SU-DHL-6 (cell line): ENCODE data around the gene GRPEL1.

Experiments
- EZH2phosphoT487 ChIP-seq: fragments of 200-600 bp; sonication (generic), shearing (Covaris generic); conservative IDR thresholded peaks from 2 replicates; pipeline ENCODE4 v1.6.1; 2018; ENCODE audit warnings: mild to moderate bottlenecking, antibody characterized with exemption, low read length, moderate library complexity, mixed read lengths
- TF ChIP-seq, protein P1 (sequence below): fragments of 200-600 bp; sonication (generic); IDR thresholded peaks from one replicate; pipeline ENCODE4 v1.5.1; 2017; ENCODE audit warnings: antibody characterized with exemption, mild to moderate bottlenecking, low read length, moderate library complexity; ENCODE audit not compliant: insufficient read depth, poor library complexity, severe bottlenecking

GRCh38 chr4:7108660-7109059 lies 40.8 kb upstream of the GRPEL1 start:
- TF ChIP-seq, protein P1, sequence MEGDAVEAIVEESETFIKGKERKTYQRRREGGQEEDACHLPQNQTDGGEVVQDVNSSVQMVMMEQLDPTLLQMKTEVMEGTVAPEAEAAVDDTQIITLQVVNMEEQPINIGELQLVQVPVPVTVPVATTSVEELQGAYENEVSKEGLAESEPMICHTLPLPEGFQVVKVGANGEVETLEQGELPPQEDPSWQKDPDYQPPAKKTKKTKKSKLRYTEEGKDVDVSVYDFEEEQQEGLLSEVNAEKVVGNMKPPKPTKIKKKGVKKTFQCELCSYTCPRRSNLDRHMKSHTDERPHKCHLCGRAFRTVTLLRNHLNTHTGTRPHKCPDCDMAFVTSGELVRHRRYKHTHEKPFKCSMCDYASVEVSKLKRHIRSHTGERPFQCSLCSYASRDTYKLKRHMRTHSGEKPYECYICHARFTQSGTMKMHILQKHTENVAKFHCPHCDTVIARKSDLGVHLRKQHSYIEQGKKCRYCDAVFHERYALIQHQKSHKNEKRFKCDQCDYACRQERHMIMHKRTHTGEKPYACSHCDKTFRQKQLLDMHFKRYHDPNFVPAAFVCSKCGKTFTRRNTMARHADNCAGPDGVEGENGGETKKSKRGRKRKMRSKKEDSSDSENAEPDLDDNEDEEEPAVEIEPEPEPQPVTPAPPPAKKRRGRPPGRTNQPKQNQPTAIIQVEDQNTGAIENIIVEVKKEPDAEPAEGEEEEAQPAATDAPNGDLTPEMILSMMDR, result no peak
- no peak for TF ChIP-seq EZH2phosphoT487
